Mesenchymal stem cell (in vitro differentiated cells and primary cell): Measurements from ENCODE around the gene NMD3.

Experiments
- DNase-seq: peaks from one replicate; pipeline ENCODE4 v3.0.0-alpha.2; 2013
- H2AFZ ChIP-seq: one replicate; pipeline ENCODE4 v1.6.1; 2013; ENCODE audit warnings: low read depth, mild to moderate bottlenecking, control low read depth, inconsistent platforms, low read length, moderate library complexity
- H2AK5ac ChIP-seq: 2 replicates; pipeline ENCODE4 v1.6.1; 2013; ENCODE audit warnings: low read length, moderate library complexity, mild to moderate bottlenecking, inconsistent platforms; ENCODE audit not compliant: severe bottlenecking
- H2BK120ac ChIP-seq: one replicate; pipeline ENCODE4 v1.6.1; 2013; ENCODE audit warnings: low read depth, mild to moderate bottlenecking, inconsistent platforms, low read length, moderate library complexity
- H2BK12ac ChIP-seq, 2 experiments: one replicate each; pipeline ENCODE4 v1.6.1; 2013; ENCODE audit warnings: inconsistent platforms in 2 of 2, low read length in 2 of 2, mild to moderate bottlenecking in 2 of 2, moderate library complexity in 2 of 2, control low read depth in 1 of 2
- H2BK15ac ChIP-seq: one replicate; pipeline ENCODE4 v1.6.1; 2013; ENCODE audit warnings: mild to moderate bottlenecking, low read depth, inconsistent platforms; ENCODE audit not compliant: poor library complexity, severe bottlenecking
- H2BK5ac ChIP-seq: 2 replicates; pipeline ENCODE4 v1.6.1; 2013; ENCODE audit warnings: low read depth, mild to moderate bottlenecking, low read length, control low read depth, inconsistent platforms; ENCODE audit not compliant: poor library complexity, severe bottlenecking
- H3K14ac ChIP-seq, 2 experiments: one replicate each; pipeline ENCODE4 v1.6.1; 2013; ENCODE audit warnings: inconsistent platforms in 2 of 2, low read length in 2 of 2, control low read depth in 1 of 2, mild to moderate bottlenecking in 1 of 2, moderate library complexity in 1 of 2
- H3K18ac ChIP-seq, 2 experiments: one replicate each; pipeline ENCODE4 v1.6.1; 2013; ENCODE audit warnings: inconsistent platforms in 2 of 2, low read length in 2 of 2, control low read depth in 1 of 2, low read depth in 1 of 2, mild to moderate bottlenecking in 1 of 2
- H3K23ac ChIP-seq, 2 experiments: one replicate each; pipeline ENCODE4 v1.6.1; 2013; ENCODE audit warnings: inconsistent platforms in 2 of 2, low read length in 2 of 2, mild to moderate bottlenecking in 2 of 2, moderate library complexity in 2 of 2, control low read depth in 1 of 2
- H3K27ac ChIP-seq: 2 replicates; pipeline ENCODE4 v1.5.1; 2013; ENCODE audit warnings: mild to moderate bottlenecking, moderate library complexity, low read length, control low read depth, inconsistent platforms; ENCODE audit not compliant: poor library complexity, severe bottlenecking
- H3K27me3 ChIP-seq, 2 experiments: 2 replicates each; pipeline versions ENCODE4 v1.6.1 to v1.7.0; 2013; ENCODE audit warnings: low read length in 2 of 2, mild to moderate bottlenecking in 2 of 2, moderate library complexity in 2 of 2, control low read depth in 1 of 2, inconsistent platforms in 1 of 2; ENCODE audit not compliant: control insufficient read depth in 1 of 2, insufficient read depth in 1 of 2
- H3K36me3 ChIP-seq, 2 experiments: 2 replicates each; pipeline versions ENCODE4 v1.6.1 to v1.7.0; 2013; ENCODE audit warnings: low read length in 2 of 2, control low read depth in 1 of 2, inconsistent platforms in 1 of 2, low read depth in 1 of 2, mild to moderate bottlenecking in 1 of 2; ENCODE audit not compliant: insufficient read depth in 2 of 2, control insufficient read depth in 1 of 2
- H3K4ac ChIP-seq, 2 experiments: one replicate each; pipeline ENCODE4 v1.6.1; 2013; ENCODE audit warnings: inconsistent platforms in 2 of 2, low read length in 2 of 2, mild to moderate bottlenecking in 2 of 2, moderate library complexity in 2 of 2, control low read depth in 1 of 2, low read depth in 1 of 2
- H3K4me1 ChIP-seq: 2 replicates; pipeline ENCODE4 v1.6.1; 2013; ENCODE audit warnings: low read depth, low read length, control low read depth; ENCODE audit not compliant: control insufficient read depth, insufficient read depth
- H3K4me2 ChIP-seq: 2 replicates; pipeline ENCODE4 v1.6.1; 2013; ENCODE audit warnings: low read length, mild to moderate bottlenecking, inconsistent platforms; ENCODE audit not compliant: poor library complexity, severe bottlenecking
- H3K4me3 ChIP-seq, 2 experiments: 2 replicates each; pipeline versions ENCODE4 v1.5.1 to v1.7.0; 2013; ENCODE audit warnings: low read length in 2 of 2, mild to moderate bottlenecking in 2 of 2, control low read depth in 1 of 2, low read depth in 1 of 2; ENCODE audit not compliant: insufficient read depth in 1 of 2
- H3K79me1 ChIP-seq: replicated peaks from 2 replicates; pipeline ENCODE4 v1.6.1; 2013; ENCODE audit warnings: mild to moderate bottlenecking, control low read depth, low read length, inconsistent platforms; ENCODE audit not compliant: poor library complexity, severe bottlenecking
- H3K9ac ChIP-seq: 2 replicates; pipeline ENCODE4 v1.7.0; 2013; ENCODE audit warnings: mild to moderate bottlenecking, low read length, moderate library complexity
- H3K9me3 ChIP-seq: 2 replicates; pipeline ENCODE4 v1.7.0; 2013; ENCODE audit warnings: mild to moderate bottlenecking, low read length; ENCODE audit not compliant: control insufficient read depth
- H4K8ac ChIP-seq: one replicate; pipeline ENCODE4 v1.6.1; 2013; ENCODE audit warnings: inconsistent platforms, mild to moderate bottlenecking, low read length, moderate library complexity
- H4K91ac ChIP-seq: one replicate; pipeline ENCODE4 v1.6.1; 2013; ENCODE audit warnings: mild to moderate bottlenecking, low read length, inconsistent platforms
- WGBS: methylation state at CpG from one replicate; pipeline ENCODE4 v1.1.7; 2013; ENCODE audit warnings: mixed read lengths; 5-methylcytosine and 5-hydroxymethylcytosine counted together

The NMD3 gene

GRCh38 chr3:161239700-161240099 lies 18.6 kb downstream of the NMD3 start:
- H3K36me3 ChIP-seq, result peaks cover 10 to 98% of the 10 kb centered on the region in 2 experiments
- no peak overlapping the region for H3K14ac ChIP-seq
- DNase-seq, result no peak
- H3K4me1 ChIP-seq, result no peaks in the 10 kb centered on the region
- H3K4me2 ChIP-seq, result no peak overlapping the region
- H3K79me1 ChIP-seq, result peaks cover 8% of the 10 kb centered on the region
- no peak overlapping the region for H3K27ac ChIP-seq
- no peaks in the 10 kb centered on the region for H3K27me3 ChIP-seq
- H2AFZ ChIP-seq, result no peak overlapping the region
- no peak overlapping the region for H2BK15ac ChIP-seq
- H4K91ac ChIP-seq, result no peak overlapping the region
- no peak overlapping the region for H3K4me3 ChIP-seq
- H3K23ac ChIP-seq, result no peak overlapping the region
- no peak overlapping the region for H2AK5ac ChIP-seq
- H2BK12ac ChIP-seq, result no peak overlapping the region
- H3K9me3 ChIP-seq, result no peaks in the 10 kb centered on the region
- no peak overlapping the region for H4K8ac ChIP-seq
- H2BK120ac ChIP-seq, result no peak overlapping the region
- H3K9ac ChIP-seq, result no peak overlapping the region
- H3K18ac ChIP-seq, result no peak overlapping the region
- no peak overlapping the region for H3K4ac ChIP-seq
- WGBS, result 47% methylated on average over 2 of the region's 2 CpGs
- H2BK5ac ChIP-seq, result no peak overlapping the region

- no peak overlapping the region for H2BK12ac ChIP-seq
These were observed 23.4 kb downstream of the NMD3 start for GRCh38 chr3:161244538-161244937.

GRCh38 chr3:161247049-161247448 lies 25.9 kb downstream of the NMD3 start:
- Histone ChIP-seq H3K27ac (no peak overlapping the region), H2AK5ac (no peak overlapping the region), H3K79me1 (peaks cover 9% of the 10 kb centered on the region), H2BK5ac (no peak overlapping the region), H3K4ac (no peak overlapping the region), H3K9ac (no peak overlapping the region), H3K9me3 (no peaks in the 10 kb centered on the region), H3K4me1 (no peaks in the 10 kb centered on the region), H2BK15ac (no peak overlapping the region), H3K18ac (no peak overlapping the region), H3K14ac (no peak overlapping the region), H3K27me3 (no peaks in the 10 kb centered on the region), H4K8ac (no peak overlapping the region), H2BK120ac (no peak overlapping the region), H3K4me2 (no peak overlapping the region), H3K36me3 (peaks cover 15 to 98% of the 10 kb centered on the region in 2 experiments), H4K91ac (no peak overlapping the region), H3K4me3 (no peak overlapping the region), H2AFZ (no peak overlapping the region), H2BK12ac (no peak overlapping the region), H3K23ac (no peak overlapping the region)
- DNase-seq, result no peak

More at GRCh38 chr3:161244538-161244937, 23.4 kb downstream of the NMD3 start:
- no peak overlapping the region for H2BK120ac ChIP-seq
- H2AFZ ChIP-seq, result no peak overlapping the region
- no peaks in the 10 kb centered on the region for H3K4me1 ChIP-seq
- no peaks in the 10 kb centered on the region for H3K9me3 ChIP-seq
- no peak overlapping the region for H2BK15ac ChIP-seq
- no peak overlapping the region for H2AK5ac ChIP-seq
- H3K27ac ChIP-seq, result no peak overlapping the region
- H3K4me2 ChIP-seq, result no peak overlapping the region
- no peak overlapping the region for H4K8ac ChIP-seq
- no peak overlapping the region for H4K91ac ChIP-seq
- H3K18ac ChIP-seq, result no peak overlapping the region
- WGBS, result 91% methylated on average over 2 of the region's 2 CpGs
- H3K14ac ChIP-seq, result no peak overlapping the region
- no peak overlapping the region for H3K4me3 ChIP-seq
- no peaks in the 10 kb centered on the region for H3K27me3 ChIP-seq
- DNase-seq, result no peak
- no peak overlapping the region for H3K23ac ChIP-seq
- H3K79me1 ChIP-seq, result peaks cover 9% of the 10 kb centered on the region
- no peak overlapping the region for H3K9ac ChIP-seq
- no peak overlapping the region for H3K4ac ChIP-seq
- no peak overlapping the region for H2BK5ac ChIP-seq
- H3K36me3 ChIP-seq, result peaks cover 16 to 96% of the 10 kb centered on the region in 2 experiments

GRCh38 chr3:161250116-161250515 lies 29.0 kb downstream of the NMD3 start:
- peaks cover 16 to 97% of the 10 kb centered on the region in 2 experiments for H3K36me3 ChIP-seq
- H3K79me1 ChIP-seq, result peaks cover 9% of the 10 kb centered on the region
- DNase-seq, result no peak
- H3K9ac ChIP-seq, result no peak overlapping the region
- H3K27me3 ChIP-seq, result no peaks in the 10 kb centered on the region
- H3K4ac ChIP-seq, result no peak overlapping the region
- H2AK5ac ChIP-seq, result no peak overlapping the region
- H2BK5ac ChIP-seq, result no peak overlapping the region
- no peak overlapping the region for H3K18ac ChIP-seq
- H3K4me1 ChIP-seq, result no peaks in the 10 kb centered on the region
- no peak overlapping the region for H3K4me2 ChIP-seq
- no peaks in the 10 kb centered on the region for H3K9me3 ChIP-seq
- H2BK15ac ChIP-seq, result no peak overlapping the region
- H3K23ac ChIP-seq, result no peak overlapping the region
- no peak overlapping the region for H3K14ac ChIP-seq
- WGBS, result 100% methylated on average over 1 of the region's 1 CpG
- H3K27ac ChIP-seq, result no peak overlapping the region
- no peak overlapping the region for H4K91ac ChIP-seq
- no peak overlapping the region for H4K8ac ChIP-seq
- H2BK120ac ChIP-seq, result no peak overlapping the region
- no peak overlapping the region for H2AFZ ChIP-seq
- H2BK12ac ChIP-seq, result no peak overlapping the region
- H3K4me3 ChIP-seq, result no peak overlapping the region
